ENCODE data around the gene POLR1A.
"Not testable (repeated sequence)": the region's sequence is repeated elsewhere in the genome, so short reads cannot be mapped to it uniquely, and the experiment has no call there.

The POLR1A gene

DNA sequence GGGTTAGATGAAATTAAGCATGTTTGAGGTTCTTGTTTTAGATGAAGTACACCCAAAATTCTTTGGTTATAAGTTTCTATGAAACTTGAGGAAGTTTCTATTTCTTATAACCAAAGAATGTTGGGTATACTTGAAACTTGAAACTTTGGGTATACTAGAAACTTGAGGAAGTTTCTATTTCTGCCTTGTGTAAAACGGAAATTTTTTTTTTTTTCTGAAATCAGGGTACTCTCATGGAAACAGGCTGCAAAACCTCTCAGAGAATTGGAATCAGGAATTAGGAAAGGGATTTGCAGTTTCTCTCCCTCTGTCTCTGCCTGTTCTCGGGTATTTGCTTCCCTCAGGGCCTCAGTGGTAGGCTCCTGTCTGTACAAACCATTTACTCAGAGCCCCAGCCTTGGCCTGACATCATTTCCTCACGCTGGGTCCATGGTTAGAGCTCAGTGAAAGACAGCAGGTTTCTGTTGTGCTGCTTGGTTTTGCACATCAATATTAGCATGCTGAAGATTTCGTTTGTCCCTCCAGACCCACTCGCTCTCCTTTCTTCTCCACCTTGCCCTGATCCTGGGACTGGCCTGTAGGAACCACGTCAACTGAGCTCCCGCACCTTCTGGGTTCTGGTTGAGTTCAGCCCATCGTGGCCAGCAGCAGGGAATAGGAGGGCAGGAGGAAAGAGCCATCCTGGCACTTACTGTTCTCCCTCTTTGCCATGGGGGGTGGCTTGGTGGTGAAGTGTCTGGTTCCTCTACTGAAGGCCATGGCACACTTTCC is 106.4 kb downstream of the POLR1A start:
- no peak for DNase-seq (ENCODE audit: low read depth in 1 of 2, low spot score in 1 of 2)

- no peak for DNase-seq (ENCODE audit: low read depth in 1 of 2, low spot score in 1 of 2)
Observed at GRCh38 chr2:85998071-85998991, 107.4 kb downstream of the POLR1A start.

DNA sequence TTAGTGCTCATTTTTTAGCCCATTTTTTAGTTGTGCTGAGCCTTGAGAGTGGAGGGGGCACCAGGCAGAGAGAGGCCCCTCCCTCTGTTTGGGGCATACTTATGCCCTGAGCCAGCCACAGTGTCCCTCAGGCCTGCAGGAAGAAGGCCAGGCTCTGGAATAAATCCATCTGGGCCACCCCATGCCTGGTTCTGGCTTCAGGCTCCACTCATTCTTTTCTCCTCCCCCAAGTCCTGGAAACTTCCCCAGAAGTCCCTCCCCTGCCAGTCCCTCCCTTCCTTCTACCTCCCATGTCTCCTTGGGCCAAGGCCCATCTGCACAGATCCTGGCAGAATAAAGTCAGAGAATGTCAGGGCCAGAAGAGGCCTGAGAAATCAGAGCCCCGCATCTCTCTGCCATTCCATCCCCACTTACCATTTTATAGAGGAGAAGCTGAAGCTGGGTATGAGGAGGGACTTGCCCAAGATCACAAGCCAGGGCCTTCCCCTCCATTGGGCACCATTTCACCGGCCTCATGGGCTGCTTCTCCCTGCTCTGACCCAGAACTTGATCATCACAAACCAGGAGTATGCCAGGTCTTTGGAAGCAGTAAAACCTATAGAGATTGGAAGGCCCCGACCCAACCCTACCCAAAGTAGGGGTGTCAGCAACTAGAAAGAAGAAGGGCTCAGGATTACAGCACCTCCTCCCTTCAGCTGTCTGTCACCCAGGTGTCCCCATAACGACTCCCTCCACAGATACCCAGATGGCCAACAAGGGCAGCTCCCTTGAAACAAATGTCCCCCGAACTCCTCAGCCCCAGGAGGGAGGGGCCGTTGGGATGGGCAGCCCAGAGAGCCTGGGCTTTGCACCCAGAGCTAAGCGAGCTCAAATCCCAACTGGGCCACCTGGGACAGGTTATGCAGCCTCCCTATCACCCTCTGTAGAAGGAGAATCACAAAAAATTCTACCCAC is 108.4 kb downstream of the POLR1A start:
- DNase-seq (ENCODE audit: low read depth in 1 of 2, low spot score in 1 of 2), result no peak

DNA sequence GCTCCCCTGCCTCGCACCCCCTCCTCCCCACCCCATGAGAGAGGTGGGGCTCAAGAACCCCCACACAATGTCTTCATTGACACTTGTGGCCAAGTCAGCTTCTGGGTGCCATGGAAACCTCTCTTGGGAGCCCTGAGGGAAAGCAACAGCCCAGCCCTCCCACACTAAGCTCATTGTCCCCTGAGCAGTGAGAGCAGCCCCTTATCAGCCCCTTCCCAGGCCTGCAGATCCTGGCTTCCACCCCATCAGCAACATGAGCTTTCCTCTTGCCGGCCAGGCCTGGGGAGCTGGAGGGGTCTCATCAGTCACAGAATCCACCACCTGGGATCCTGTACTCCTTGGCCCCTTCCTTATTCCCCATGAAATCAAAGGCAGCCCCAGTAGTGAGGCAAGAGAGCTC is 109.1 kb downstream of the POLR1A start:
- DNase-seq (ENCODE audit: low read depth in 1 of 2, low spot score in 1 of 2), result no peak

DNA sequence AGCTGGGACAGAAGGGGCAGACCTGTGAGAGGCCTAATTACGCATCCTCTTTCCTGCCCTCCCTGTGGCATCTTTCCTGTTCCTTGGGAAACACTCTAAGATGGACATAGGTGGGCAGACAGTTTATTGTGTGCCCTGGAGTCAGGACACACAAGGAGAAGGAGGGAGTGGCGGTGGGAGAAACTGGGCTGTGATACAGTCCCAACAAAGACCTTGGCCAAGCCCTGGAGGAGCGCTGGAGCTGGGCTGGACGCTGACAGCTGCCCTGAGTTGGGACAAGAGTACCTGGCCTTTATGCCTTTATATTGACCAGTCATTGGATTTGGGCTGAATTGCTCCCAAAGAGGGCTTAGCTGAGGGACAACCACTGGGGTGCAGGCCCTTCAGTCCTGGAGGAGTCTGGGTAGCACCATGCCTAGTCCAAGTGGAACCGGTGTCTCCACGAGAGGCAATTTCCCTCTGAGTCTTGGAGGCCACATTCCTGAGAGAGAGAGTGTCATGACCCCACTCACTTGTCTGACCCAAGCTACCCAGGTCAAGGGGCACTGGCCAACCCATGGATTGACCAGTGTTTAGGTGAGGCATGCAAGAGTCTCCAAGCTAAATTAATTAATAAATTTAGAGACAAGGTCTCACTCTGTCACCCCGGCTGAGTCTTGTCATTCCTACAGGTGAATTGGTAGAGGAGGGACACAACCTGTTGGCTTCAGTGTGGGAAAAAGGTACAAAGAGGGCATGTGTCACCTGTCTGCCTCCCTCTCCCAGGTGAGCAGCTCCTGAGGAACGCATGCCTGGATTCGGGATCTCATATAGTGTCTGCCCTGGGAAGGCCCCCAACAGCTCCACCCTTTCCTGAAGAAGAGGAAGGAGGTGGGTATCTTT is 109.8 kb downstream of the POLR1A start:
- no peak for DNase-seq (ENCODE audit: low read depth in 1 of 2, low spot score in 1 of 2)

GRCh38 chr2:85994897-85995647 is 110.6 kb downstream of the POLR1A start:
- no peak for DNase-seq (ENCODE audit: low read depth in 1 of 2, low spot score in 1 of 2)

DNA sequence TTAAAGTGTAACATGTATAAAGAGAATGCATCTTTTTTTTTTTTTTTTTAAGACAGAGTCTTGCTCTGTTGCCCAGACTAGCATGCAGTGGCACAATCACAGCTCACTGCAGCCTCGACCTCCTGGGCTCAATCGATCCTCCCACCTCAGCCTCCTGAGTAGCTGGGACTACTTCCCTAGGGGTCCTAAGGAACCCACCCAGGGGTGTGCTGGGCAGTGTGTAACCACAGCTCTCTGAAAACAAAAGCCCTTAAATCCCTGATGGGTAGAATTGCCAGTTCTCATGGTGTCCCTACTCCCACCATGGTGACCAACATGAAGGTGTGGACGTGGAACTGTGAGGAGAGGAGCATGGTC is 111.3 kb downstream of the POLR1A start:
- DNase-seq (ENCODE audit: low read depth in 1 of 2, low spot score in 1 of 2), result no peak

DNA sequence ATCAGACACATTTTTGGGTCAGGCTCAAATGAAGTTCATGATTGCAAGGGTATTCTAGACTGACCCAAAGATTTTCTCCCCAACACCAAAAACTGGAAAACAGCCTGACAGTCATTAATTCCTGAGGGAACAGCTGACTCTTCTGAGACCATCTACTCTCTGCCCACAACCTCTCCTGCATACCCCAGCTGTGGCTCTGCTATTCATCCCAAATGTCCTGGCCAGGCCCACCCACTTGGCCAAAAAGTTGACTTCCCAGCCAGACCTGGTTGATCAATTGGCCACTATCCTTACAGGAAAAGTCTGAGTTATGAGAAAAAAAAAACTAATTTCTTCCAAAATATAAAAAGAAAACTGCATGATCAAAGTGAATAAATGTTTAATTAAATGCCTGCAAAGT is 113.1 kb downstream of the POLR1A start:
- no peak for DNase-seq (ENCODE audit: low read depth in 1 of 2, low spot score in 1 of 2)

DNA sequence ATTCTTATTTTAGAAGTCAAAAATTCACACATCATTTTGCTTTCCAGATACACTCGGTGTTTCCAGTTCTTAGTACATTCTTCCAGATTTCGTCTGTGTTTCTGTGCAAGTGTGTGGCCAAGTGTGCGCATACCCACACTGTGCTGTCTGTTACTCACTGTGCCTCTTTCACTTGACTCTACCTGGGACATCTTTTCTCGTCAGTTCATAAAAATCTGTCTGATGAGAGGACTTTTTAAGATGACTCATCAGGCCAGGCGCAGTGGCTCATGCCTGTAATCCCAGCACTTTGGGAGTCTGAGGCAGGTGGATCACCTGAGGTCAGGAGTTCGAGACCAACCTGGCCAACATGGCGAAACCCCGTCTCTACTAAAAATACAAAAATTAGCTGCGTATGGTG is 113.6 kb downstream of the POLR1A start:
- not testable (repeated sequence) for DNase-seq (ENCODE audit: low read depth in 1 of 2, low spot score in 1 of 2)

DNA sequence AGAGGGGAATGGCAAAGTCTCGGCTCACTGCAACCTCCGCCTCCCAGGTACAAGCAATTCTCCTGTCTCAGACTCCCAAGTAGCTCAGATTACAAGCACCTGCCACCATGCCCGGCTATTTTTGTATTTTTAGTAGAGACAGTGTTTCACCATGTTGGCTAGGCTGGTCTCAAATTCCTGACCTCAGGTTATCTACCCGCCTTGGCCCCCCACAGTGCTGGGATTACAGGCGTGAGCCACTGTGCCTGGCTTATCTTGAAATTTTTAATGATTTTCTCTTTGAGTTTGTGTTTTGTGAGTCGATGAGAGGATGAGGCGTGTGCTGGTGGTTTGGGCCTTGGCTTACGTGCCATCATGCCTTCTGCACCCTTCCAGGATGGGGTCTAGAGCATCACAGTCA is 115.6 kb downstream of the POLR1A start:
- DNase-seq (ENCODE audit: low read depth in 1 of 2, low spot score in 1 of 2), result no peak

- DNase-seq (ENCODE audit: low read depth in 1 of 2, low spot score in 1 of 2), result no peak
Observed at GRCh38 chr2:85989288-85989865, 116.3 kb downstream of the POLR1A start.

DNA sequence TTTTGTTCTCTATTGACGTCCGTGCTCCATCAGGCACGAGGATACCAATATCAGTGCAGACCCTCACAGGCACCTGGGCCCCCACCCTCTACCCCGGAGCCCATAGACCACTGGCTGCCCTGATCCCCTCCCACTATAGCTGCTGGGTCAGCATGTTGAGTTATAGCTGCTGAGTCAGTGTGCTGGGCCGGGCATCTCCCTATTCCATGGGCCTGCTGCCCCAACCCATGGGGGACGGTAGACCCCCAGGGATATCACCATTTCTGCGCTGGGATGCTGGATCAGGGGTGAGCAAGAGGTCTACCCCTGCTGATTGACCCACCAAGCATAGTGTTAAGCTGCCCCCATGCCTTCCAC is 116.8 kb downstream of the POLR1A start:
- no peak for DNase-seq (ENCODE audit: low read depth in 1 of 2, low spot score in 1 of 2)

DNA sequence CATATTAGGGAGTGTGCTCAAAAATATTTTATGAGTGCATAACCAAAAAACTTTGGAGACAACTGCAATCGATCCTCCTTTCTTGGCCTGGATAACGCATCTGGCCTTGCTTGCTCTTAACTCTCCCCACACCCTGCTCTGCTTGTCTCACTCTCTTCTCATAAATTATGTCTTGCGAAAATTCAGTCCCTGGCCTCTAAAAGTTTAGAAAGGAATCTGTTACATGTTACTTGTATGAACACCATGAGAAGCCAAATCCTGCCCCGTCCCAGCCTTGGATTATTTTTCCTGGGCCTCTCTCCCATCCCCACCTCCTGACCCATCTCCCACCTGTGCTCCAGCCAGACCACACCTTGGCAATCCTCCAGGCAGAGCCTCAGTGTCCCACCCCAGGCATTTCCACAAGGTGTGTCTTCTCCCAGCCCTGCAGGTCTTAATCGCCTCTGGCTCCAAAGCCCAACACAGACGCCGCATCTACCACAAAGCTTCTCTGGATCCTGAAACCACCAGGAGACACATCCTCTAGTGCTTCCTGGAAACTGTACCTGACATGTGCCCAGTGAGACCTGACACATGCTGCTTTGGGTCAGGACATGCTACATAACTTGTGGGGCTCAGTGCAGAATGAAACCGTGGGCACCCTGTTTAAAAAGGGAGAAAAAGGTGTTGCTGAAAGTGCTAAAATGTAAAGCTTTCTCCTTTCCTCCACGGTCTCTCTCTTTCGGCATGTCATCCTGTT is 117.3 kb downstream of the POLR1A start:
- no peak for DNase-seq (ENCODE audit: low read depth in 1 of 2, low spot score in 1 of 2)

DNA sequence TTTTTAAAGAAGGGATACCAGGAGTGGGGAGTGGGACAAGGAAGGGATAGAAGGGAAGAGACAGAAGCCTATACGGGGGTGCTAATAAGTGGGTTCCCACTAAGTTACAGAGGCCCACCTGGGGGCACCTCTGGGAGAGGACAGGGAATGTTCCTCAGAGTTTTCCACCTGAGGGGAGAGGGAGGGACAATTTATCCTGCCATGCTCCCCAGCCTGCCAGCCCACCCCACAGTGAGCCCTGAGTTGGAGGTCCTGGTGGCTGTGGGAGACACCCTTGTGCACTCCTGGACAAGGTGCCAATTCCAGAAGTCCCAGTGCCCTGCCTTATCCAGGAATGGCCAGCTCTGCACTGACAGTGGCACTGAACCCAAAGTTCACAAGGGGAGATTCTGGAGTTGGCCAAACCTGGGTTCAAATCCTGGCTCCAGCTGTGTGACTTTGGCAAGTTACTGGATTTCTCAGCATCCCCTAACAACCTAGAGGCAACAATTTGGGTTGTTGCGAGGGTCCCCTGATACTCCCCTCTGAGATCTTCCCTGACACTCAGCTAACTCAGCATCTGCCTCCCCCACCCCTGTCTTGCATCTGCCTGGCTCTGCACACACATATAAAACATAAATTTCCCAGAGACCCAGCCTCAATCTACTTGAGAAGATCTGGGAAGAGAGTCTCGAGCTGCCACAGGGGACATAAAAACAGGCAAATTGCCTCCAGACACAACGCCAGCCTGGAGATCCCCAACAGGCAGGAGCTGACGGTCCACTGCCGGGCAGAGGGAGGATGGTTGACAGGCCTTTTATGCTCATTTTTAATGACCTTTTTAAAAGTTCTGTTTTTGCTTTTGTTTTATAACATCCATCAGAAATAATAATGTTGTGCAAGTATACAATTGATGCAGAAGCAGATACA is 118.2 kb downstream of the POLR1A start:
- DNase-seq (ENCODE audit: low read depth in 1 of 2, low spot score in 1 of 2), result no peak

DNA sequence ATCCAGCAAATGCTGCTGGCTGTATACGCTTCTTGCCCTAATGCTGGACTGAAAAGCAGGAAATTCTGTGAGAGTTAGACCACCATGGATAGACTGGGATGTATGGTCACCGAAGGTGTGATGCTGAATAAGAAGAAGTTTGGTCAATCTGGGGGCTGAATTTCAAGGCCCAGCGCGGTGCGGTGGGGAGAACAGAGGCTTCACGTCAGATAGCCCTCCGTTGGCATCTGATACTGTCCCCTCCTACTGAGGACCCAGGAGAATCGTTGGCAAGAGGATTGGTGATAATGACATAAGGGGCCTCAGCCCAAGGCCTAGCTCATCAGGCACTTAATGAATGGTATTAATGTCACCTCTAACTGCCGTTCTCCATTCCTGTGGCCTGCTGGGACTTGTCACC is 119.6 kb downstream of the POLR1A start:
- DNase-seq (ENCODE audit: low read depth in 1 of 2, low spot score in 1 of 2), result no peak

GRCh38 chr2:85984788-85985187 is 120.9 kb downstream of the POLR1A start:
- no peak for DNase-seq (ENCODE audit: low read depth in 1 of 2, low spot score in 1 of 2)

- DNase-seq (ENCODE audit: low read depth in 1 of 2, low spot score in 1 of 2), result no peak
Observed at GRCh38 chr2:85983766-85984165, 121.9 kb downstream of the POLR1A start.
